ENCODE measurements around the gene CSF1.

DNA sequence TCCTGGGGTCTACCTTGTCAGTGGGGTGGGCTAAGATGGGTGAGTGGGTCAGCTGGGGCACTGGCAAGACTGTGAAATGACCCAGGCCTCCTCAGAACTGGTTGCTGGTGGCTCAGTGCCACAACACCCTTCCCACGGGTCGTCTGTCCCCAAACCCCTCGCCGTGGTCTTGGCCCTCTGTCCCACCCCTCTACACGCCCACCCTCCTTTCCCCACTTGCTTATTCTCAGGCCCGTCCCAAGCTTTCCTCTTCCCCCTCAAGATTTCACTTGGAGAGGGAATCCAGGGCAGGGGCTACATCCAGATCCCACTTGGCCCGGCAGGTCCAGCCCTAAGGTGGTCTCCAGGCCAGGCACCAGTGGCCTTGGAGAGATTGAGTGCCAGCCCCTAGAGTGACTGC is 16.7 kb downstream of the CSF1 start:
- TF ChIP-seq, protein P1, sequence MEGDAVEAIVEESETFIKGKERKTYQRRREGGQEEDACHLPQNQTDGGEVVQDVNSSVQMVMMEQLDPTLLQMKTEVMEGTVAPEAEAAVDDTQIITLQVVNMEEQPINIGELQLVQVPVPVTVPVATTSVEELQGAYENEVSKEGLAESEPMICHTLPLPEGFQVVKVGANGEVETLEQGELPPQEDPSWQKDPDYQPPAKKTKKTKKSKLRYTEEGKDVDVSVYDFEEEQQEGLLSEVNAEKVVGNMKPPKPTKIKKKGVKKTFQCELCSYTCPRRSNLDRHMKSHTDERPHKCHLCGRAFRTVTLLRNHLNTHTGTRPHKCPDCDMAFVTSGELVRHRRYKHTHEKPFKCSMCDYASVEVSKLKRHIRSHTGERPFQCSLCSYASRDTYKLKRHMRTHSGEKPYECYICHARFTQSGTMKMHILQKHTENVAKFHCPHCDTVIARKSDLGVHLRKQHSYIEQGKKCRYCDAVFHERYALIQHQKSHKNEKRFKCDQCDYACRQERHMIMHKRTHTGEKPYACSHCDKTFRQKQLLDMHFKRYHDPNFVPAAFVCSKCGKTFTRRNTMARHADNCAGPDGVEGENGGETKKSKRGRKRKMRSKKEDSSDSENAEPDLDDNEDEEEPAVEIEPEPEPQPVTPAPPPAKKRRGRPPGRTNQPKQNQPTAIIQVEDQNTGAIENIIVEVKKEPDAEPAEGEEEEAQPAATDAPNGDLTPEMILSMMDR (conservative IDR thresholded peaks at IDR 0.05 in 1 of 2, IDR thresholded peaks at IDR 0.05 in 1 of 2; ENCODE audit: low read depth in 1 of 2, low read length in 2 of 2) = no peak
- no peak for TF ChIP-seq EZH2 (IDR thresholded peaks at IDR 0.05; ENCODE audit: low read length, missing control alignments)
